ENCODE results near the gene PTGER4.
A peak's percentile ranks its signal among the peaks of the same experiment; 100 is the strongest.
"Not testable (repeated sequence)": the region's sequence is repeated elsewhere in the genome, so short reads cannot be mapped to it uniquely, and the experiment has no call there.

PTGER4 gene

GRCh38 chr5:40689438-40689837 is 9.7 kb downstream of the PTGER4 start:
- DNase-seq (ENCODE audit: low spot score) = peak; percentile 81

DNA sequence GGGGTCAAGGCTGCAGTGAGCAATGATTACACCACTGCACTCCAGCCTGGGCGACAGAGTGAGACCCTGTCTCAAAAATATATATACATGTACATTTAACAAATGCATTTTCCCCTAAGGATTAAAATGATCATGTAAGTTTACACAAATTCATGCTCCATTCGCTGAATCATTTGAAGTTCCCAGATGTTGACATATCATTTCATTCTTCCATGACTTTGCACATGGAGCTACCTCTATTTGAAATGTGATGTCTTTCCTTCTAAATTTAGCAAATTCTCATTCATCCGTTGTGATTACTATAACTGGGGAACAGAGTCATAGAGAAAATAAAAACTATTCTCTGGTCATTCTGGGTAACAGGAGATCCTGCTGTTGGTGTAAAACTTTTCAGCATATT is 10.6 kb downstream of the PTGER4 start:
- no peak for DNase-seq (ENCODE audit: low spot score)

- no peak for DNase-seq (ENCODE audit: low spot score)
These were observed 12.2 kb downstream of the PTGER4 start for GRCh38 chr5:40691894-40692293.

DNA sequence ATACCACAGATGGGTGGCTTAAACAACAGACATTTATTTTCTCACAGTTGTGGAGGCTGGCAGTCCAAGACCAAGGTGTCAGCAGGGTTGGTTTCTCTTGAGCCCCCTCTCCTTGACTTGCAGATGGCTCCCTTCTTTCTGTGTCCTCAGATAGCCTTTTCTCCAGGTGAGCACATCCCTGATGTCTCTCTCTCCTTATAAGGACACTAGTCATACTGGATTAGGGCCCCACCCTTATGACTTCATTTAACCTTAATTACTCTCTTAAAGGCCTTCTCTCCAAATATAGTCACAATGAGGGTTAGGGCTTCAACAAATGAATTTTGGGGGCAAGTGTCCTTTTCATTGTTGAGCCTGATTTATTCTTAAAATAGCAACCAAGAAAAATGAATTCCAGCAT is 14.7 kb downstream of the PTGER4 start:
- DNase-seq (ENCODE audit: low spot score) = no peak

DNA sequence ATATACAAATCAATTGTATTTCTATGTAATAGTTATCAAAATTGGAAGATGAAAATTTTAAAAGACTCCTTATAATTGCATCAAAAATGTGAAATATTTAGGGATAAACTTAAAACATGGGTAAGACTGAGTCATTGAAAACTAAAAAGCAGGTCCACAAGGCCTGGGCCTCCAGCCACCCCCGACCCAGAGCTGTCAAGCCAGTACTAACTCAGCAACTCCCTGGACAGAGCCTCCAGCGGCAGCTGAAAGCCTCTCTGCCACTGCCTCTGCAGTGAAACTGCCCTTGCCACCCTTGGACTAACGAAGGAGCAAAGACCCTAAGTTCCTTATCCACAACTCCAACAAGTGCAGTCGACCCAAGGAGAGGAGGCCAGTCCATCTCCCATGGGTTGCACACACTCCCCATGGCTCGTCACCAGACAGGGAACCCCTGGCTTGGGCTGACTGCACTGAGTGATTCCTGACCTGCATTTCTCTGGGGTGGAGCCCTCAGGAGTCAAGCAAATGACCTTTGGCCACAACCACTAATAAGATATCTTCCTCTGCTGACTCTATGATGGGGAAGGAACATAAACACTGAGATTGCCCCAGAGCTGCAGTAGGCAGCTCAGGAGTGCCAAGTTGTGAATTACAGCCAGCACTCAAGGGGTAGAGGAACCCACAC is 20.5 kb downstream of the PTGER4 start:
- no peak for DNase-seq (ENCODE audit: low spot score)

- DNase-seq (ENCODE audit: low spot score) = not testable (repeated sequence)
These were observed 22.3 kb downstream of the PTGER4 start for GRCh38 chr5:40702027-40702426.

DNA sequence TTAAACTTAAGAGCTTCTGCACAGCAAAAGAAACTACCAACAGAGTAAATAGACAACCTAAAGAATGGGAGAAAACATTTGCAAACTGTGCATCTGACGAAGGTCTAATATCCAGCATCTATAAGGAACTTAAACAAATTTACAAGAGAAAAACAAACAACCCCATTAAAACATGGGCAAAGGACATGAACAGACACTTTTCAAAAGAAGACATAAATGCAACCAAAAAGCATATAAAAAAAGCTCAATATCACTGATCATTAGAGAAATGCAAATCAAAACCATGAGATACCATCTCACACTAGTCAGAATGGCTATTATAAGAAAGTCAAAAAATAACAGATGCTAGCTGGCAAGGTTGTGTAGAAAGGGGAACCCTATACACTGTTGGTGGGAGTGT is 25.8 kb downstream of the PTGER4 start:
- DNase-seq (ENCODE audit: low spot score) = not testable (repeated sequence)

- DNase-seq (ENCODE audit: low spot score) = not testable (repeated sequence)
These were observed 30.9 kb downstream of the PTGER4 start for GRCh38 chr5:40710575-40710974.

GRCh38 chr5:40714001-40714400 is 34.3 kb downstream of the PTGER4 start:
- no peak for DNase-seq (ENCODE audit: low spot score)

DNA sequence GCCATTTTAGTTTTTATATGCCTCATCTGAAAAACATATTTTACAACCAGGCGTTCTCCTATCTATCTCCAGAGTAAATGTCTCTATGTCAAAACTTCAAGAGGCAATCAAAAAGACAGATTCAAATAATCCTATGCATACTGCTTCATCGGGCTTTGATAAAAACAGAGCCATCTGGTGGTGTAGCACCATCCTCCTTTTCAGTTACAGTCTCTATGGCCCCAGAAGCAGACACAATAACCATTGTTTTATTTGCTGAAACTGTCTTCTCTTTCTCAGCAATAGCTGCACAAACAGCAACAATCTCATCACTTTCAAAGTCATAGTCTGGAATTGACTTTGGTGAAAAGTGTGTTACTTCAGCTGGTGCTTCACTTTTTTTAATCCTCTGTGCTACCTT is 36.3 kb downstream of the PTGER4 start:
- DNase-seq (ENCODE audit: low spot score) = peak; percentile 15

DNA sequence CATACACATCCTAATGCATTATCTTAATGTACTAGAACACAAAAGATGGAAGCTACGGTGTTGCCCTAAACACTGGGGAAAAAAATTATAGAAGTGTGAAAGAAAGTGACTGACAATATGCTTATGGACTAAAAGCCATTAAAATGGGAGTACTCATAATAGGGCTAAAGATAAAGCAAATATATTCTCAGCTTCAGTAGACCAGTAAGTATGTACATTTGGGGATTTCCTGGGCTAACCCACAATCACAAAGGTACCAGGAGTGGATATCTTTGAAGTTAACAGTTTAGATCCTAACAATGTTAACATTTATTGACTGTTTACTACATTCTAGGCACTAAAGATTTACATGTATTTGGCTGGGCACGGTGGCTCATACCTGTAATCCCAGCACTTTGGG is 36.9 kb downstream of the PTGER4 start:
- no peak for DNase-seq (ENCODE audit: low spot score)

DNA sequence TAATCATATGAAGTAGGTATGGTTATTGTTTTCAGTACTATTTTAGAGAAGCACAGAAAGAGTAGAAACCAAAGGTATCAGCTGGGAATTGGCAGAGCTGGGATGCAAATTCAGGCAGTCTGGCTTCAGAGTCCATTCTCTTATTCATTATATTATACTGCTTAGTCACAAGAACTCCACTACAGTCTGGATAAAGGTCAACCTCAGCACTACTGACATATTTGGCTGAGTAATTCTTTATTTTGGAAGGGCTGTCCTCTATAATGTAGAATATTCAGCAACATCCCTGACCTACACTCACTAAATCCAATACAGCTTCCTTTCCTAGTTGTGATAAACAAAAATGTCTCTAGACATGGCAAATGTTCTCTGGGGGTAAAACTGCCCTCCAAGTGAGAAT is 37.6 kb downstream of the PTGER4 start:
- no peak for DNase-seq (ENCODE audit: low spot score)

DNA sequence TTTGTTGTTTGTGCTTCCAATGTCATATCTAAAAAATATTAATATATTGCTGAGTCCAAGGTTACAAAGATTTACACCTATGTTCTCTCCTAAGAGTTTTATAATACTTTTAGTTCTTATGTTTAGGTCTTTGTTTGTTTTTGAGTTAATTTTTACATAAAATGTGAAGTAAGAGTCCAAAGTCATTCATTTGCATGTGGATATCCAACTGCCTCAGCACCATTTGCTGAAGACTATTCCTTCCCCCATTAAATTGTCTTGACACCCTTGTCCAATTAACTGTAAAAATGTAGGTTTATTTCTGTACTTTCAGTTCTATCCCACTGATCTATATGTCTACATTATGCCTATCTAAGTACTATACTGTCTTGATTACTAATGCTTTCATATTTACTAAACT is 40.4 kb downstream of the PTGER4 start:
- no peak for DNase-seq (ENCODE audit: low spot score)

- not testable (repeated sequence) for DNase-seq (ENCODE audit: low spot score)
These were observed 42.8 kb downstream of the PTGER4 start for GRCh38 chr5:40722497-40722911.

DNA sequence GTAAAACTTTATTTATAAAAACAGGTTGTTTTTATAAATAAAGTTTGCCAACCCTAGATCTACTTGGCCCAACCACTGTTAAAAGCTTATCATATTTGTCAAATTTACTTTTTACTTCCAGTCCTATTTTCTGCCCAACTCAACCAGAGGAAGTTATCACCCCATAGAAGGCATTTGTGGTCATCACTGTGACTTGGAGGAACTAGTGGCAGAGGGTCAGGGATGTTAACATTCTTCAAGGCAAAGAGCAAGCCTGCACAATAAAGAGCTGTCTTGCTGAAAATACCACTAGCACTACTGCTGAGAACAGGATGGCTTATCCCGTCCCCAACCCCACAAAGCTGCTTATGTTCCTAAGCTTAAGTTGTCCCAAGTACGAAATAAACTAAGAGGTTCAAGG is 53.7 kb downstream of the PTGER4 start:
- DNase-seq (ENCODE audit: low spot score) = no peak

DNA sequence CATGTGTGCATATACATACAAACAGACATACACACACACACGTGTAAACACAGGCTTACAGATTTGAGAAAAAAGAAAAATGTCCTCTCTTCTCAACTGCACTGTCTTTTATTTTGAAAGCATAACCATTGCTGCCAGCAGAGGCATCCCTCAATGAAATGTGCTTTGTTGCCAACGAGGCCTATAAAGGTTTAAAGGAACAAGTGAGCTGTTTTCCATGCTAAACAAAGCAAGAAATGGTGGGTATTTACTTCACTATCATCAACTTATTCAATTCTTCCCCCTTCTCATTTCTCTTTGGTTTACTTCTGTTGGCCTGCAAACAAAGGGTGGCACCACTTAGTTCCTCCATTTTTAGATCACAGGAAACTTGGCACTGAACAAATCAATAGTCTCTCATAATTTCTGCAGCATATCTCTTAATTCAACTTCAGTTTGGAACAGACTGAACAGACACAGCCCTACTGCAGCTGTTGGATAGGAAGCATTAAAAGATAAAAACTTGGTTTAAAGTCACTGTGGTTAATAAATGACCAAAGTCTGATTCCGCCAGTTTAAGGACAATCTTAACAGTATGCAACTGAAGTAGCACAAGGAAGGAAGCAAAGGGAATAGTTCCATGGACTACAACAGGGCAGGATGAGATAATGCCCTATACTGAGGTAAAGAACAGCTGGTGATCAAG is 54.3 kb downstream of the PTGER4 start:
- DNase-seq (ENCODE audit: low spot score) = no peak

- no peak for DNase-seq (ENCODE audit: low spot score)
These were observed 55.3 kb downstream of the PTGER4 start for GRCh38 chr5:40734986-40735385.

GRCh38 chr5:40735609-40736008 is 55.9 kb downstream of the PTGER4 start:
- DNase-seq (ENCODE audit: low spot score) = no peak

DNA sequence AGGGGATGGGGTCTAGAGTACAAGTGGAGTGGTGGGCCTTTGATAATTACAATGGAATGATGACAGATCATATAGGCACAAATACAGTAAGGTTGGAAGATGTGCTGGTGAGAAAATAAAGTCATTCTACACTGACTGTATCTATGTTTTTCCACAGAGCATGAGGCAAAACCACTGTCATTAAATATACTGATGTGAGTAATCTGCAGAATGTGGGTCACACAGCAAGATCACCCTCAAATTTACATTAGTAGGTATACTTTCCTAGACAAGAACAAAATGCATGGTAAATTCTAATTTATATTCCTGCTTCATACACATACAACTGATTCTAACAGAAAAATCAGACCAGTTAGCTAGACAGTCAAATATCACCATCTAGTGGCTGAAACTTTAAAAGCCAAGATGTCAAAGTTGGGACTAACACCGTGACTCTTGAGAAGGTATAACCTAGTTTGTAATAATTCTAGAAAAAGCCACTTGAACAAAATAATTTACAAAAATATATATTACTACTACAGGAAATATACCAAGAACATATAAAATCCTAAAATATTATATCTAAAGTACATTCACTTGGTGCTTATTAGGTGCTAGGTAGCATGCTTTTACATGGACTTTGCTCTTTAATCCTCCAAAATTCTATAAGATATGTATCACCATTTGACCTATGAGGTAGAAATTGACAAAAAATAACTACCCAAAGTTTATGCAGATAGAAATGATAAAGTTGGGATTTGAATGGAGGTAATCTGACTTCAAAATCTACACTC is 56.6 kb downstream of the PTGER4 start:
- peak; percentile 26 for DNase-seq (ENCODE audit: low spot score)

DNA sequence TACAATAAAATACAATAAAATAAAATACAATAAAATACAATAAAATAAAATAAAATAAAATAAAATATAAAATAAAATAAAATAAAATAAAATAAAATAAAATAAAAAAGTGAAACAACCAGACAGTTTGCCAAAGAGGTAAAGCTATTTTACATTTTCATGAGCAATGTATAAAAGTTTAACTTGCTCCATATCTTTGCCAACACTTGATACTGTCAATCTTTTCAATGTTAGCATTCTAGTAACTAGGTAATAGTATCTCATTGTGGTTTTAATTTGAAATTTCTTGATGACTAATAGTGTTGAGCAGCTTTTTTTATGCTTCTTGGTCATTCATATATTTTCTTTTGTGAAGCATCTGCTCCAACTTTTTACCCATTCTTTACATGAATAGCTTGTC is 58.8 kb downstream of the PTGER4 start:
- DNase-seq (ENCODE audit: low spot score) = no peak
